DMS 273 treated with DMSO at 0.1 percent for 48 hours (cell line): ENCODE results near the gene ELMO1.

ENCODE experiments used
- DNase-seq: peaks from one replicate; lab custom pipeline; 2025; lab: John Stamatoyannopoulos, UW

The ELMO1 gene

GRCh38 chr7:37346761-37347160 lies 101.9 kb downstream of the ELMO1 start:
- DNase-seq, result no peak

GRCh38 chr7:37344886-37345579 lies 103.6 kb downstream of the ELMO1 start:
- no peak for DNase-seq

GRCh38 chr7:37342688-37343471 lies 105.8 kb downstream of the ELMO1 start:
- DNase-seq, result no peak

GRCh38 chr7:37342176-37342687 lies 106.4 kb downstream of the ELMO1 start:
- DNase-seq, result no peak

GRCh38 chr7:37341033-37341630 lies 107.5 kb downstream of the ELMO1 start:
- DNase-seq, result no peak

- no peak for DNase-seq
Observed at GRCh38 chr7:37338966-37339365, 109.7 kb downstream of the ELMO1 start.

GRCh38 chr7:37337522-37337921 lies 111.1 kb downstream of the ELMO1 start:
- no peak for DNase-seq

- no peak for DNase-seq
Observed at GRCh38 chr7:37336259-37336658, 112.4 kb downstream of the ELMO1 start.

- DNase-seq, result no peak
Observed at GRCh38 chr7:37333075-37333474, 115.6 kb downstream of the ELMO1 start.

GRCh38 chr7:37332243-37333016 lies 116.2 kb downstream of the ELMO1 start:
- DNase-seq, result no peak

- DNase-seq, result no peak
Observed at GRCh38 chr7:37330775-37331174, 117.9 kb downstream of the ELMO1 start.

GRCh38 chr7:37329940-37330339 lies 118.7 kb downstream of the ELMO1 start:
- DNase-seq, result no peak

GRCh38 chr7:37327288-37327687 lies 121.4 kb downstream of the ELMO1 start:
- no peak for DNase-seq

GRCh38 chr7:37323966-37324365 lies 124.7 kb downstream of the ELMO1 start:
- no peak for DNase-seq

- no peak for DNase-seq
Observed at GRCh38 chr7:37322831-37323230, 125.8 kb downstream of the ELMO1 start.

GRCh38 chr7:37320848-37321468 lies 127.7 kb downstream of the ELMO1 start:
- DNase-seq, result no peak

GRCh38 chr7:37320140-37320847 lies 128.4 kb downstream of the ELMO1 start:
- no peak for DNase-seq

- DNase-seq, result no peak
Observed at GRCh38 chr7:37318541-37318940, 130.1 kb downstream of the ELMO1 start.

- DNase-seq, result no peak
Observed at GRCh38 chr7:37315772-37316715, 132.6 kb downstream of the ELMO1 start.

GRCh38 chr7:37312608-37313007 lies 136.1 kb downstream of the ELMO1 start:
- no peak for DNase-seq
